Raji (cell line): ENCODE data around the gene CERS1.

Source experiments
- POLR2A ChIP-seq: IDR thresholded peaks from 2 replicates; pipeline ENCODE4 v1.6.1; 2011; ENCODE audit warnings: low read depth, low read length, control low read depth; ENCODE audit not compliant: insufficient read depth

CERS1 gene

DNA sequence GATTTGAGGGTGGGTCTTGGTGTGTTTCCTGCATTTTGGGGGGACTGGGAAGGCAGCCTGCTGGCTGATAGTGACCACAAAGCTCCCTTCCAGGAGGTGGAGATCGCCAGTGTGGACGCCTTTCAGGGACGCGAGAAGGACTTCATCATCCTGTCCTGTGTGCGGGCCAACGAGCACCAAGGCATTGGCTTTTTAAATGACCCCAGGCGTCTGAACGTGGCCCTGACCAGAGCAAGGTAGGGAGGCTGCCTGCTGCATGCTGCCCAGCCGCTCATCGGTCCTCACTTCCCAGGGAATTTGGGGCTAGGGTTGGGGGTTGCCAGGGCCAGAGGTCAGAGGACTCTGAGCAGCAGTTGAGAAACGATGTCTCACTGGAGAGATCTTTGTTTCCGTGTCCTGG lies 34.0 kb downstream of the CERS1 start:
- TF ChIP-seq POLR2A = no peak

DNA sequence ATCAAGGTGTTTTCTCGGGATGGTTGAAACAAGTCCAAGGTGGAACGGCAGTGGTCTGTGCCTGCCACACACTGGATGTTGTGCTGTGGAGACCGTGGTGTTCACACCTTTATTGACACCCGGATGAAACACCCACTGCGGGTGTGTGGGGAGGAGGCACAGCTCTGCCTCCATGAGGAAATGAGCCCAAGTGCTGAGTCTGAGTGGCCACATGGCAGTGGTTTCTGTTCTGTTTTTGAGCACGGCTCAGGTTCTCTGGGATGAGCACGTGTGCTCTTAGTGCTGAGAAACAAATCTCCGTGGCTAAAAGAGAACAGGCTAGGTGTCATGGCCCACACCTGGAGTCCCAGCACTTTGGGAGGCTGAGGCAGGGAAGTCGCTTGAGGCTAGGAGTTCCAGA lies 34.7 kb downstream of the CERS1 start:
- TF ChIP-seq POLR2A = no peak

DNA sequence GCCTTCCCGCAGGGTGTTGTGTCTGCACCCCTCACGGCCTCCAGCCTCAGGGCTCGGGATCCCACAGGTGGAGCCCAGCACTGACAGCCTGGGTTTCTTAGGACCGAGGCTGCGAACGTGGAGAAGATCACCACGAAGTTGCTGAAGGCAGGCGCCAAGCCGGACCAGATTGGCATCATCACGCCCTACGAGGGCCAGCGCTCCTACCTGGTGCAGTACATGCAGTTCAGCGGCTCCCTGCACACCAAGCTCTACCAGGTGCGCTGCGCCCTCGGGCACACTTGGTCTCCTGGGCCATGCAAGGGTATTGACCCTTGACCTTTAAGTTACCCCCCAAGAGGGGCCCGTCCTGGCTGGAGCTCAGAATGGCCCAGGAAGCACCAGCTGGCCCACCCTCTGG lies 35.2 kb downstream of the CERS1 start:
- TF ChIP-seq POLR2A = no peak

DNA sequence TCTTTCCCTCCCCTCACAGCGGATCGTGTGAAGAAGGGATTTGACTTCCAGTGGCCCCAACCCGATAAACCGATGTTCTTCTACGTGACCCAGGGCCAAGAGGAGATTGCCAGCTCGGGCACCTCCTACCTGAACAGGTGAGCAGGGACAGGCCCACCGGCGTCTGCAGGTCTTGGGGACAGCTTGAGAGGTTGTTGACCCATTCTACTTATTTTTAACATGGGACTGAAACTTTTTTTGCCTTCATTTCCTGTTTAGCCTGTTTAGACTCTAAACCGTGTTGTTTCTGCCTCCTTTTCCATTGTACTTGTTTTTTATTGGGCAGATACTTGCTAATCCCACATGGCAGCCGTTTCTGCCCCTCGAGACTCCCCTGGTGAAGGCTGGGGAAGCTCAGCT lies 35.7 kb downstream of the CERS1 start:
- TF ChIP-seq POLR2A = no peak

DNA sequence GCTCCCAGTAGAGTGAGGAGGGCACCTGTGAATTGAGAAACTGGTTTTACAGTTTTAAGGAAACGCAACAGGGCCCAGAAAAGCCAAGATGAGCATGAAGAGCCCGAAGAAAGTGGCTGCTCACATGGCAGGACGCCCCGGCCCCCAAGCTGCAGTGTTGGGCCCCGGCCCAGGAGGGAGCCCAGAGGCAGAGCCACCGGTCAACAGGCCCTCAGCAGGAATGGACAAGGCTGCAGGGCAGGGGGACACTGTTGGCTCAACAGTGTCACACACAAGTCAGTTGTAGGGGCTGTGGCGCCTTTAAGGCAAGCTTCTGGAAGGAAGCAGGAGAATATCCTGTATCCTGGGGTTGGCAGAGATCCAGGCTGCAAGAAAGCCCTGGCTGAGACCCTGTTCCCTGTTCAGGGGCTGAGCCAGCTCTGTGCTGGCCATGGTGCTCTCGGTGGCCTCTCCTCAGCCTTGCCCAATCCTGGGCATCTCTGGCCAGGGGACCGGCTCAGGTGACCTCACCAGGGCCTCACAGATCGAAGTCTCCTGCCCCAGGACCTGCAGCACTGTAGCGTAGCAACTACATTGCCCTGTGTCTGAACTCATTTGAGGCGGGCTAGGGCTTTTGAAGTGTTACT lies 36.2 kb downstream of the CERS1 start:
- TF ChIP-seq POLR2A = no peak

DNA sequence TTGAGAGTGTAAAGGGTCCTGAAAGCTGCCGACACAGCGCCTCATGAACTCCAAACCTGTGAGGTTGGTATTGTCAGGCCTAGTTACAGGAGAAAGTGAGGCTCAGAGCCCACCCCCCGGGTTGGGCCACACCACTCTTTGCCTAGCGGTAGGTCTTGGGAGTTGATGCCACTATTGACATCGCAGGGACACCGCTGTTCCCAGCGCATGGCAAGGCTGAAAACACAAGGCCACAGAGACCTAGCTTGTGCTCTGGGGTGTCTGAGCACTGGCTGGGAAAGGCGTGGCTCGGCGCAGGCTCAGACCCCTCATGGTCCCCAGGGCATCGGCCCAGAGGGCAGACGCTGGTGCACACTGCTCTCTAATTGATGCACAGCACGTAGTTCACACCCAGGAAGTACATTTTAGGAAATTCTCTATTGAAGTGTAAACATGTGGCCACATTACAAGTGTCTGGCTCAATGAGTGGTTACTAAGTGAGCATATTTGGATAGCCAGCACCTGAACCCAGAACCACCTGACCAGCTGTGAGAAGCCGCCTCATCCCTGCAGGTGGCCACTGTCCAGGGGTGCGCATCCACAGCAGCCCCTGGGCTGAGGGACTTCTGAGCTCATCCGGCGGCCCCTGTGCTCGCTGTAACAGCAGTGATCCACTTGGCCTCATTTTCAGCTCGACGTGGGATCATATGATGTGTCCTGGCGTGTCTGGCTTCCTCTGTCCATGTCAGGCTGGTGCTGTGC lies 36.9 kb downstream of the CERS1 start:
- TF ChIP-seq POLR2A = no peak

DNA sequence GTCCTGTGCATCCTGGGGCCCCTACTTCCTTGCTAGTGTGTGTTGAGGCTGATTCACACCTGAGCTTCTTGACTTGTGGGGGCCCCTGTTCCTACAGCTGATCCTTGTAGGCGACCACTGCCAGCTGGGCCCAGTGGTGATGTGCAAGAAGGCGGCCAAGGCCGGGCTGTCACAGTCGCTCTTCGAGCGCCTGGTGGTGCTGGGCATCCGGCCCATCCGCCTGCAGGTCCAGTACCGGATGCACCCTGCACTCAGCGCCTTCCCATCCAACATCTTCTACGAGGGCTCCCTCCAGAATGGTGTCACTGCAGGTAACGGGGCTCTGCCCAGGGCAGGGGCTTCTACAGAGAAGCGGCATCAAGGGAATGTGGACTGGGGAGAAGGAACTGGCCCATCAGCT lies 38.7 kb downstream of the CERS1 start:
- TF ChIP-seq POLR2A = no peak

DNA sequence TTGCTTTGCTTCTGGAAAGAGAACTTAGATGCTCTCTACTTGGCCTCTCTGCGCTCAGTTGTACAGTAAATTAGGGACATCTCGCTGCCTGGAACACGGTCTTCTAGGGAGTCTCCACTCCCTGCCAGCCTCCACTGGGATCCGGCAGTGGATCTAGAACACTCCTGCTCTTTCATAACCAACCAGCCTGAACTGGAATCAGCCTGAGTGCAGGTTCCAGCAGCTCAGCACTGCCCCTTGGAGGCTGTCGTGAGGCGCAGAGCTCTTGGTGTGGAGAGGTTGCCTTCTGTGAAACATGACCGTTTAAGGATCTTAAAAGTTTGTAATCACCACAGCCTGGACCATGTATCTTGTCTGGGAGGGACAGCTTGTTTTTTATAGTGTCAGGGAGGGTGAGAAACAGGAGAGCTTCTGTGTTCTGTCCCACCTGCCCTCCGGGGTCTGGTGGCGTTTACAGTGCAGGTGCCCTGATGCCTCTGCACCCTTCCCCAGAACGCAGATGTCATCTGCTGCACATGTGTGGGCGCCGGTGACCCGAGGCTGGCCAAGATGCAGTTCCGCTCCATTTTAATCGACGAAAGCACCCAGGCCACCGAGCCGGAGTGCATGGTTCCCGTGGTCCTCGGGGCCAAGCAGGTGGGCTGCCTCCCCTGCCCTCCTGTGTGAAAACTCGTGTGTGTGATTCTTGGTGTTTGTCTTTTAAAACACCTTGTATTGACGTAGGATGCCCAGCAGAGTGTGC lies 39.4 kb downstream of the CERS1 start:
- TF ChIP-seq POLR2A = no peak

DNA sequence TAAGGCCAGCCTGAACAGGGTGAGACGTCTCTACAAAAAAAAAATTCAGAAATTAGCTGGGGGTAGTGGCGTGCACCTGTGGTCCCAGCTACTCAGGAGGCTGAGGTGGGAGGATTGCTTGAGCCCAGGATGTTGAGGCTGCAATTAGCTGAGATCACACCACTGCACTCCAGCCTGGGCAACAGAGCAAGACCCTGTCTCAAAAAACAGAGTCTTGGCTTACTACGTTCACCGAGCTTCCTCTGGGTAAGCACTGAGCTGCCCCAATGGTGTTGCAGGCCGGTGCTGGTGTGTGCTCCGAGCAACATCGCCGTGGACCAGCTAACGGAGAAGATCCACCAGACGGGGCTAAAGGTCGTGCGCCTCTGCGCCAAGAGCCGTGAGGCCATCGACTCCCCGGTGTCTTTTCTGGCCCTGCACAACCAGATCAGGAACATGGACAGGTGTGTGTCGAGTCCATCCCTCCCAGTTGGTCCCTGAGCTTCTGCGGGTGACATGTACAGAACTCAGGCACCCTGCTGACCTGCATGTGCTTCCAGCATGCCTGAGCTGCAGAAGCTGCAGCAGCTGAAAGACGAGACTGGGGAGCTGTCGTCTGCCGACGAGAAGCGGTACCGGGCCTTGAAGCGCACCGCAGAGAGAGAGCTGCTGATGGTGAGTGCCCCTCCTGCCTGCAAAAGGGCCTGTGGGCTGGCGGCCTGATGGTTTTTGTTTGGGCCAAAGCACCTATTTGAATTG lies 40.1 kb downstream of the CERS1 start:
- TF ChIP-seq POLR2A = no peak

DNA sequence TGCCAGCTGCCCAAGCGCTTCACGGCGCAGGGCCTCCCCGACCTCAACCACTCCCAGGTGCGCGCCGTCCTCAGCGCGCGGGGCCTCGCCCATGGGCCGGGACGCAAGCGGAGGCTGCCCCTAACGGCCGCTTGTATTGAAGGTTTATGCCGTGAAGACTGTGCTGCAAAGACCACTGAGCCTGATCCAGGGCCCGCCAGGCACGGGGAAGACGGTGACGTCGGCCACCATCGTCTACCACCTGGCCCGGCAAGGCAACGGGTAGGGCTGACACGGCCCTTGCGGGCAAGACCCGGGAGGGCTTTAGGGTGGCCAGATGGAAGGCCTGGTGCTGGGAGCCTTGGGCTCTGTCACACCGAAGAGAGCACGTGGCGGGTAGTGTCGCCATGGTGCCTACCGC lies 41.0 kb downstream of the CERS1 start:
- no peak for TF ChIP-seq POLR2A

DNA sequence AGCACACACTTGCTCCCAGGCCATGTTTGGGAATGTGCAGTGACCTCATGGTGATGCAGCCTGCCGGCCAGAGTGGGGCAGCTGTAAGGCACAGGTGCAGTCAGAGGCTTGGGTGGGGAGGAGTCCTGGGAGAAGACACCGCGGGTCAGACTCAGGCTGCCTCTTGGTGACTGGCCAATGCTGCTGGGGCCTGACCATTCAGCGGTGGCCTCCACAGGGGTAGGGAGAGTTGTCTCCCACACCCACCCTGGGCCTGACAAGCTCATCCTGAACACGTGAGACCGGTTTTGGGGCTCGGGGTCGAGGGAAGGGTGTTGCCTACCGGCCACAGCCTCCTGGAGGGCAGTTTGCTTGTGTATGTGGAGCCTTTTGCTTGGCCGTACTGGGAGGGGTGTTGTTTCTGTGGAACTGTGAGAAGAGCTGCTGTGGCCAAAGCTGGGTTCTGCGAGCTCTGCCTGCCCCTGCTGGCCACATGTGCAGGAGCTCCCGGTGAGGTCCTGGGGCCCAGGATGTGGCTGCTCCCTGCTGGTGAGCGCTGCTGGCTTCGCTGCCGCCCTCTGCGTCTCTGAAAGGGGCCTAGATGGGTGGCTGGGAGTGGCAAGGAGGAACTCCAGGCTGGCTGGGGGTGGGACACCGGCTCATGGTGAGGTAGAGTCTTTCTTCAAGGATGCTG lies 42.1 kb downstream of the CERS1 start:
- TF ChIP-seq POLR2A = no peak

DNA sequence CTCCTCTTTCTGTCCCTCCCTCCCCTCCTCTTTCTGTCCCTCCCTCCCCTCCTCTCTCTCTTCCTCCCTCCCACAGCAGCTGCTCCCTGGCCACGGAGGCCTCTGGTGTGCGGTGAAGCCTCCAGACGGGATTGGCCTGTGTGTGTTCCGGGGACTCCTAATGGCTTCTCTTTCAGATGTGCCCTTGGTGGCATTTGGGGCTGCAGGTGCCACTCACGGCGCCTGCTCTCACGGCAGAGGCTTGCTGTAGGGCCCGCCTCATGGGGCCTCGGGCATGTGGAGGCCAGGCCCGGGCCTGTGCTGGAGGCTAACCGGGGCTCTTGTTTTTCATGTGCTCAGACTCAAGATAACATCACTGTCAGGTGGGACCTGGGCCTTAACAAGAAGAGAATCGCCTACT lies 43.3 kb downstream of the CERS1 start:
- no peak for TF ChIP-seq POLR2A

DNA sequence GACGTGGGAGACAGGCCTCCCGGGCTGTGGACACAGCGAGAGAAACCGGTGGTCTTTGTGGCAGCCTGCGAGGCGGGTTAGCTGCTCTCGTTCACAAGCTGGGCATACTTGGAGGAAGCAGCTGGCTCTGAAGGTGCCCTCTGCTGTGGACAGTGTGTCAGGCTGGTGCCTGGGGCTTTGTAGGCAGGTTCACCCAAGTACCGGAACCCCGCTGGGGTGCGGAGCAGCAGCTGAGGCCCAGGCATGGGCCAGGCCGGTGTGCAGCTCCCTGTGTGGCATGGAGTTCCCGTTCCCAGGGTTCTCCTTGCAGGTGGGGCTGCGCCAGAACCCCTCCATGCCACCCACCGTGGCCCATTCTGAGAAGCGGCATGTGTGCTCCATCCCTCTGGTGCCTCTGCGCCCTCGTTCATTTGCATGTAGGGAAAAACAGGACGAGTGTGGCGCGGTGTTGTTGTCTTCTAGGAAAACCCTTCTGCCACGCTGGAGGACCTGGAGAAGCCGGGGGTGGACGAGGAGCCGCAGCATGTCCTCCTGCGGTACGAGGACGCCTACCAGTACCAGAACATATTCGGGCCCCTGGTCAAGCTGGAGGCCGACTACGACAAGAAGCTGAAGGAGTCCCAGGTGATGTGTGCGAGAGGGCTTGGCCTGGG lies 44.2 kb downstream of the CERS1 start:
- no peak for TF ChIP-seq POLR2A
